GM12891 (cell line): ENCODE results near the gene MACO1.

ENCODE experiments used
- POLR2A ChIP-seq: IDR thresholded peaks from 2 replicates; pipeline ENCODE4 v1.6.1; 2011; ENCODE audit warnings: low read depth, low read length, control low read depth
- POLR2AphosphoS5 ChIP-seq: IDR thresholded peaks from 2 replicates; pipeline ENCODE4 v1.6.1; 2011; ENCODE audit warnings: low read depth, low read length, control low read depth

- TF ChIP-seq POLR2A (no peak), POLR2AphosphoS5 (no peak)
Observed at GRCh38 chr1:25478633-25479032, 47.9 kb downstream of the MACO1 start.
